NCI-H2107 (cell line): ENCODE measurements around the gene ZBTB25.
"Not testable (repeated sequence)": the region's sequence is repeated elsewhere in the genome, so short reads cannot be mapped to it uniquely, and the experiment has no call there.

Source experiments
- DNase-seq: peaks from one replicate; lab custom pipeline; 2025; lab: John Stamatoyannopoulos, UW

The ZBTB25 gene

DNA sequence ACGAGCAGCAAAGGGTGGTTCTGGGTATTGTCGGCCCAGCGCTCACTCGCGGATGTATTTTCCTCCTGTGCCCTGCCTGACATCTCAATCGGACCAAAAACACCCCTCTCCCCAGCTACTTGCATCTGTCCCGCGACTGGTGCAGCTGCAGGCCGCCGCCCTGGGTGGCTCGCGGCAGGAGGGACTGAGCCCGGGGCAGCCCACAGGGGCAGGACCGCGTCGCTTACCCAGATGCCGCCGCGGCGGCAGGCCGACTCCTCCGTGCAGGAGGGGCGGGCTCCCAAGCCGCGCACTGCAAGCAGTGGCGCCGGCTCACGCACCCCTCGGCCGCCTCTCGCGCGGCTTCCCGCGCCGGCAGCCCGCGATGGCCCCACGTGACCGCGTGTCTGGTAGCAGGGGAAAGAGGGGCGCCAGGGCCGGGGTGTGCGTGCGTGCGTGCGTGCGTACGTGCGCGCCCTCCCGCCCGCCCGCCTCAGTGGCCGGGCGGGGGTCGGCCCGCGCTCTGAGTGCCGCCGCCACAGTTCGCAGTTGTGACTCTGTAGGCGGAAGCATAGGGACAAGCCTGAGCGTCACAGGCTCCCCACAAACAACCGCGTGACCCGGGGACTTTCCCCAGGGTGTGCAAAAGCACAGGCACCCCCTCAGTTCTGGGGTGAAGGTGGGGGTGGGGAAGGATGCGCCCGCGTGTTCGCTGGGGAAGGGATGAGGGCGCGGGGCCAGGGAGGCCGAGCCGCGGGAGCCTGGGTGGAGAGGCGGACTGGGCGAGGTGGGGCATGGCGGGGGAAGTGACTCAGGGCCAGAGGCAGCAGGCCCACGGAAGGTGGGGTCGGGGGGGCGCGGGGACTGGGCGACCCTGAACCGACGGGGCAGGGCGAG lies at the start of gene ZBTB25:
Gene ZBTB25 (minus strand): TSS at position 405 of the 876 bp plus-strand sequence. CDS start 13,305 bp downstream, outside the sequence.
- peak; percentile 94 for DNase-seq

DNA sequence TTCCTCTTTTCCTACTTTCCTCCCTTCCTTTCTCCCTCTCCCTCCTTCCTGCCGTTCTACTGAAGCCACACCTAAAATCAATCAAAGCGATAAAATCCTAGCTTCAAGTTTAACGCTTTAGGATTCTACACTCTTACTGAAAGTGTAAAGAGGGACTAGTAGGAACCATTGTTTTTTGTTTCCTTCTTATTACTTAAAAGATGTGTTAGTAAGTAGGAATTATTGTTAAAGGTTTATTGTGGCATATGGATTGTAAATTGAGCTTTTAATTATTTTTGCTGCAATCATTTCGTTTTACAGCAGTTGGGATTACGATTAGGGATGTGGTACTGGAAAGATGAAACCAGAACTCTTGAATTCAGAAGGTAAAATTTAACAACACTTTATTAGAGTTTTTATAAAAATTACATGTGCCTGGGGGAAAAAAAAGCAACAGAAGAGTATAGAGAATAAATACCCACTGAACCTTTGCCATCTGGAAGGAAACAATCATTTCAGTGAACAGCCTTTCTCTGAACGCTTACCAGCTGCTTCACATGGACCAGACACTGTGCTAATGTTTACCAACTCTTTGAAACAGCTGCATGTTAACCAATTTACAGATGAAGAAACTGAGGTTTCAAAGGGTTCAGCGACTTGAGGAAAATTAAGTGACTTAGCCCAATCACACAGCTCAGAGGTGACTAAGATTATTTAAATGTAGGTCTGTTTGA lies 47.1 kb upstream of the ZBTB25 start:
- no peak for DNase-seq

GRCh38 chr14:64549791-64550620 lies 46.4 kb upstream of the ZBTB25 start, which contains the start of gene PPP1R36:
PPP1R36 (plus strand) TSS chr14:64549961; CDS start chr14:64549998, 37 bp downstream.
- peak; percentile 65 for DNase-seq

GRCh38 chr14:64549016-64549415 lies 45.4 kb upstream of the ZBTB25 start:
- DNase-seq = no peak

DNA sequence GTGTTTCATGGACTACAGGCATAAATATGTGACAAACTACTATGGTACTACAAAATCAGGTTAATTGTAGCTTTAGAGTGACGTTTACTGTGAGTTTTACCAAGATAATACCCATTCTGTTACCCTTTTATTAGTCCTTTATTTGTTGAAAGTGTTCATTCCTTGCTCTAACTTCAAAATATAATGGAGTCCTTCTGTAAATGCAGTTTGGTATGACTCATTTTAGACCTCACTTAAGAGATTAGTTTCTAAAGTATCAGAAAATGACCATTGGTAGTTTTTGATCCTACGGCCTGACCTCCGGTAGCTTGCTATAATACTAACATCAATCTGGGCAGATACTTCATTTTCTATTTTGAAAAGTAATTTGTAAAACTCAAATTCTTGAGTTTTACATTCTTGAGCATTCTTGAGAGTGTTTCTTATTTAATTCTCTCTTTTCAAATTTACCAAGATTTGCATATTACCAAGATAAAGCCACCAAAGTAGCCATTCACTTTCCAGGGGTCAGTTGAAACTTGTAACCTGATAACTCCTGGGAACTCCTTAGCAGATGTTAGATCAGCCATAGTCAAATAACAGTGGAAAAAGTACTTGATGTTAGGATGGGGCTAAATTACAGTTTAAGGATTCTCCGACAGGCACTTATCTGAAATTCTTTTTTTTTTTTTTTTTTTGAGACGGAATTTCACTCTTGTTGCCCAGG lies 41.1 kb upstream of the ZBTB25 start:
- DNase-seq = no peak

- no peak for DNase-seq
These were observed 39.2 kb upstream of the ZBTB25 start for GRCh38 chr14:64542836-64543201.

DNA sequence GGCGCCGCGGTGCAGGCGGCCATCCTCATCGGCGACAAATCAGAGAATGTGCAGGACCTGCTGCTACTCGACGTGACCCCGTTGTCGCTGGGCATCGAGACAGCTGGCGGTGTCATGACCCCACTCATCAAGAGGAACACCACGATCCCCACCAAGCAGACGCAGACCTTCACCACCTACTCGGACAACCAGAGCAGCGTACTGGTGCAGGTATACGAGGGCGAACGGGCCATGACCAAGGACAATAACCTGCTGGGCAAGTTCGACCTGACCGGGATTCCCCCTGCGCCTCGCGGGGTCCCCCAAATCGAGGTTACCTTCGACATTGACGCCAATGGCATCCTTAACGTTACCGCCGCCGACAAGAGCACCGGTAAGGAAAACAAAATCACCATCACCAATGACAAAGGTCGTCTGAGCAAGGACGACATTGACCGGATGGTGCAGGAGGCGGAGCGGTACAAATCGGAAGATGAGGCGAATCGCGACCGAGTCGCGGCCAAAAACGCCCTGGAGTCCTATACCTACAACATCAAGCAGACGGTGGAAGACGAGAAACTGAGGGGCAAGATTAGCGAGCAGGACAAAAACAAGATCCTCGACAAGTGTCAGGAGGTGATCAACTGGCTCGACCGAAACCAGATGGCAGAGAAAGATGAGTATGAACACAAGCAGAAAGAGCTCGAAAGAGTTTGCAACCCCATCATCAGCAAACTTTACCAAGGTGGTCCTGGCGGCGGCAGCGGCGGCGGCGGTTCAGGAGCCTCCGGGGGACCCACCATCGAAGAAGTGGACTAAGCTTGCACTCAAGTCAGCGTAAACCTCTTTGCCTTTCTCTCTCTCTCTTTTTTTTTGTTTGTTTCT lies 38.6 kb upstream of the ZBTB25 start:
- no peak for DNase-seq

- no peak for DNase-seq
These were observed 37.8 kb upstream of the ZBTB25 start for GRCh38 chr14:64541261-64541971.

DNA sequence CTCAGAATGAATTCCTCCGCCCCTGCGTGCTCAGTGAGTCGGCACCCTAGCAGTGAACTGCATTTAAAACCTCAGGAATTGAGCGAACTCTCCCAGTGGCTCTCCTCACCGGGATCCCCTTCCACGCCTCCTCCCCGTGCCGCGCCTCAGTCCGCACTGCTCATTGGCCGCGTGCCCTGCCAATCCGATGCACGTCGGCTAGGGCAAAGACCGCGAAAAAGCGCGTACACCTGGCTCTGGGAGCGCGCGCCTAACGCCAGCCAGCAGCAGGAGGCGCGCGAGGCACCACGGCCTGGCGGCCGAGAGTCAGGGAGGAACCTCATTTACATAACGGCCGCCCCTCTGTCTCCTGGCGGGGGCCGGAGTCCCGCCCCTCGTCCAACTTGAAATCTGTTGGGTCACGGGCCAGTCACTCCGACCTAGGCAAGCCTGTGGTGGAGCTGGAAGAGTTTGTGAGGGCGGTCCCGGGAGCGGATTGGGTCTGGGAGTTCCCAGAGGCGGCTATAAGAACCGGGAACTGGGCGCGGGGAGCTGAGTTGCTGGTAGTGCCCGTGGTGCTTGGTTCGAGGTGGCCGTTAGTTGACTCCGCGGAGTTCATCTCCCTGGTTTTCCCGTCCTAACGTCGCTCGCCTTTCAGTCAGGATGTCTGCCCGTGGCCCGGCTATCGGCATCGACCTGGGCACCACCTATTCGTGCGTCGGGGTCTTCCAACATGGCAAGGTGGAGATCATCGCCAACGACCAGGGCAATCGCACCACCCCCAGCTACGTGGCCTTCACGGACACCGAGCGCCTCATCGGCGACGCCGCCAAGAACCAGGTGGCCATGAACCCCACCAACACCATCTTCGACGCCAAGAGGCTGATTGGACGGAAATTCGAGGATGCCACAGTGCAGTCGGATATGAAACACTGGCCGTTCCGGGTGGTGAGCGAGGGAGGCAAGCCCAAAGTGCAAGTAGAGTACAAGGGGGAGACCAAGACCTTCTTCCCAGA lies 36.9 kb upstream of the ZBTB25 start, which contains the start of gene HSPA2:
Gene HSPA2 (plus strand): TSS at position 534 of the 995 bp plus-strand sequence. CDS start 109 bp downstream, at position 643.
- DNase-seq = peak; percentile 91

DNA sequence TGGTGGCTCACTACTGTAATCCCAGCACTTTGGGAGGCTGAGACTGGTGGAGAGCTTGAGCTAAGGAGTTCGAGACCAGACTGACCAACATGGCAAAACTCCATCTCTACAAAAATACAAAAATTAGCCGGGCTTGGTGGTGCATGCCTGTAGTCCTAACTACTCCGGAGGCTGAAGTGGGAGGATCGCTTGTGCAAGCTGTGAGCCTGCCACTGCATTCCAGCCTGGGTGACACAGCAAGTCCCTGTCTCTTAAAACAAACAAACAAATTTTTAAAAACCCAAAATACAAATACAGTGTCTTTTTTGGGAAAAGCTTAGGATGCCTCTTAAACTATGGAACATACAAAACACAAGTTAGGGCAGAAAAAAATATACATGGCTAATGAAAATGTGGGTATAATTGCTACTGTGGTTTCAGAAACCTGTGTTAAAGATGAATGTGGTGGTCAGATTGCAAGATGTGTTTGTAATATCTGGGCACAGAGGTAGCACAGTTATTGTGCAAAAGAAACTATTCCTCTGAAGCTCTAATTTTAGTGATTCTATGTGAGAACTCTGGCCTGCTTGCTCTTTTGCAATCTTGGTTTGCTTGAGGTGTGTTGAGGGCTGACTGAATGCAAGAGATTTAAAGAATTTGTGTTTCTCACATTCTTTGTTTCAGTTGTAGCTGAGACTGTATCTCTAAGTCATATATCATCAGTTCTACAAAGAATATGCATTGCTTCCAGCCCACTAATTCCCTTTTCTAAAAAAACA lies 33.0 kb upstream of the ZBTB25 start:
- DNase-seq = no peak

GRCh38 chr14:64531567-64531966 lies 27.9 kb upstream of the ZBTB25 start:
- DNase-seq = no peak

DNA sequence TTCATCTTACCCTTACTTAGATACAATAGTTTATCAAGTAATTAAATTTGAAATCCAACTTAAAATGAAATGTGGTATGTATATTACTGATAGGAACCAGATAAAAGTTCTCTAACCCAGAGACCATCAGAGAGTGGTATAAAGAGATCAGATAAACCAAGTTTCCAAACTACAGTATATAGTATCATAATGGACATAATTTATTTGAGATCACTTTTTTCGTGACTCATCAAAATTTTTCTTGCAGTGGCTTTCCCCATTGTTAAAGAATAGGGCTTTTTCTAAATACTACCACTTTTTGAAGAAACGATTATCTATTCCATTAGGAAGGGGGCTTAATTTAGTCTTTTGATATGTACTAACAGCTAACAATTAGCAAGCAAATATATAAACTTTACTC lies 21.7 kb upstream of the ZBTB25 start:
- no peak for DNase-seq

- no peak for DNase-seq
These were observed 19.1 kb upstream of the ZBTB25 start for GRCh38 chr14:64522591-64523355.

DNA sequence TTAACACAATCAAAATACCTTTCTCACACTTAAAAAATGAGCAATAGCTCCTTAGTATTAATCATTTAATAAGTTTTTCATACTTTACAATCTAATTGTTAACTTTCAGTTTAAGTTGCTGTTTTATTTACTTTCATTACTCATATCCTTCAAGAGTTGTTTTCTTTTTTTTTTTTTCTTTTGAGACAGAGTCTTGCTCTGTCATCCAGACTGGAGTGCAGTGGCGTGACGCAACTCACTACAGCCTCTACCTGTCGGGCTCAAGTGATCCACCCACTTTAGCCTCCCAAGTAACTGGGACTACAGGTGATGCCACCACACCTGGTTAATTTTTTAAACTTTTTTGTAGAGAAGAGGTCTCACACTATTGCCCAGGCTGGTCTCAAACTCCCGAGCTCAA lies 17.1 kb upstream of the ZBTB25 start:
- DNase-seq = no peak

- DNase-seq = no peak
These were observed 14.6 kb upstream of the ZBTB25 start for GRCh38 chr14:64518229-64518628.

GRCh38 chr14:64517667-64518066 lies 14.0 kb upstream of the ZBTB25 start:
- DNase-seq = not testable (repeated sequence)

DNA sequence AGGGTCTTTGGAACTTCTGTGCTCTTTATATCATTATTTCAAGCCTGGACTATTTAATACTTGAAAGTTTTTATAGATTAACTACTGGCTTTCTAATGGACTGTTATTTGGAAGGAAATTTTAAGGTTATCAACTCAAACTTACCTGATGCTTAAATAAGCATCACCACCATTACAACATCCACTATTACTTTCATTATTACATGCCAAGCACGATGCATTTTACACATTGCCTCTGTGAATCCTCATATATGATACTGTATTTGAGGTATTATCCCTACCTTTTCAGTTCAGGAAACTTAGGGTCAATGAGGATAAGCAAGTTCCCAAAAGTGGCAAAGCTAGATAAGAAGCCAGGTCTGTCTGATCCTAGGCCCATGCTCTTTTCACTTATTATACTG lies 13.3 kb upstream of the ZBTB25 start:
- no peak for DNase-seq
